Measurements from ENCODE around the gene KRTAP1-1. TPM values are rescaled to one million over a fixed set of nuclear protein-coding genes. Genes with fewer than 3 reads are reported as not detected.
"Not testable (repeated sequence)": the region's sequence is repeated elsewhere in the genome, so short reads cannot be mapped to it uniquely, and the experiment has no call there.

KRTAP1-1 gene
- total RNA-seq, 1 donor from 2014 or later = not detected

GRCh38 chr17:41054025-41054424 is 12.8 kb upstream of the KRTAP1-1 start:
- DNase-seq (ENCODE audit: low read depth) = no peak
- no peak for FAIRE-seq
- Histone ChIP-seq H3K27me3 (ENCODE audit: control insufficient read depth, insufficient read depth, low read length) (no peaks in the 10 kb centered on the region), H3K36me3 (ENCODE audit: control insufficient read depth, insufficient read depth, low read length) (no peaks in the 10 kb centered on the region), H3K4me3 (ENCODE audit: low read depth, low read length) (no peak overlapping the region)
- TF ChIP-seq CTCF (IDR thresholded peaks at IDR 0.05; ENCODE audit: insufficient read depth, low read length, severe bottlenecking) = no peak

GRCh38 chr17:41052566-41052965 is 11.3 kb upstream of the KRTAP1-1 start:
- no peaks in the 10 kb centered on the region for H3K36me3 ChIP-seq (ENCODE audit: control insufficient read depth, insufficient read depth, low read length)
- TF ChIP-seq CTCF (IDR thresholded peaks at IDR 0.05; ENCODE audit: insufficient read depth, low read length, severe bottlenecking) = no peak
- H3K4me3 ChIP-seq (ENCODE audit: low read depth, low read length) = no peak overlapping the region
- DNase-seq (ENCODE audit: low read depth) (no peak), FAIRE-seq (no peak)
- H3K27me3 ChIP-seq (ENCODE audit: control insufficient read depth, insufficient read depth, low read length) = no peaks in the 10 kb centered on the region

- FAIRE-seq (peak; percentile 23), DNase-seq (ENCODE audit: low read depth) (no peak)
- TF ChIP-seq CTCF (IDR thresholded peaks at IDR 0.05; ENCODE audit: insufficient read depth, low read length, severe bottlenecking) = no peak
- no peaks in the 10 kb centered on the region for H3K36me3 ChIP-seq (ENCODE audit: control insufficient read depth, insufficient read depth, low read length)
- no peaks in the 10 kb centered on the region for H3K27me3 ChIP-seq (ENCODE audit: control insufficient read depth, insufficient read depth, low read length)
- no peak overlapping the region for H3K4me3 ChIP-seq (ENCODE audit: low read depth, low read length)
Measured at GRCh38 chr17:41049110-41049509, 7.9 kb upstream of the KRTAP1-1 start.

- Histone ChIP-seq H3K36me3 (ENCODE audit: control insufficient read depth, insufficient read depth, low read length) (no peaks in the 10 kb centered on the region), H3K4me3 (ENCODE audit: low read depth, low read length) (no peak overlapping the region), H3K27me3 (ENCODE audit: control insufficient read depth, insufficient read depth, low read length) (no peaks in the 10 kb centered on the region)
- FAIRE-seq = no peak
- peak; percentile 31 for DNase-seq (ENCODE audit: low read depth)
- TF ChIP-seq CTCF (IDR thresholded peaks at IDR 0.05; ENCODE audit: insufficient read depth, low read length, severe bottlenecking) = no peak
Measured at GRCh38 chr17:41048441-41048840, 7.2 kb upstream of the KRTAP1-1 start.

- not testable (repeated sequence) for DNase-seq (ENCODE audit: low read depth); FAIRE-seq; H3K27me3 ChIP-seq (ENCODE audit: control insufficient read depth, insufficient read depth, low read length); H3K4me3 ChIP-seq (ENCODE audit: low read depth, low read length); H3K36me3 ChIP-seq (ENCODE audit: control insufficient read depth, insufficient read depth, low read length)
Measured at GRCh38 chr17:41046735-41047465, 5.7 kb upstream of the KRTAP1-1 start, which contains the start of gene KRTAP2-1. KRTAP2-1 (minus strand) TSS chr17:41047316; CDS start chr17:41047267, 49 bp downstream.

GRCh38 chr17:41042953-41043352 is 1.7 kb upstream of the KRTAP1-1 start:
- DNase-seq (ENCODE audit: low read depth) (no peak), FAIRE-seq (no peak)
- Histone ChIP-seq H3K27me3 (ENCODE audit: control insufficient read depth, insufficient read depth, low read length) (no peaks in the 10 kb centered on the region), H3K36me3 (ENCODE audit: control insufficient read depth, insufficient read depth, low read length) (no peaks in the 10 kb centered on the region), H3K4me3 (ENCODE audit: low read depth, low read length) (no peak overlapping the region)
- no peak for TF ChIP-seq CTCF (IDR thresholded peaks at IDR 0.05; ENCODE audit: insufficient read depth, low read length, severe bottlenecking)
